HepG2 (cell line): Measurements from ENCODE around the gene PIGV. TPM values are rescaled to one million over a fixed set of nuclear protein-coding genes. Genes with fewer than 3 reads are reported as not detected.

Experiments used
- AGO2 ChIP-seq: fragments of 200-400 bp; formaldehyde crosslinking; optimal IDR thresholded peaks from 2 replicates; pipeline ENCODE3; 2017; ENCODE audit warnings: mild to moderate bottlenecking, low read depth, low read length, moderate library complexity
- ATF7 ChIP-seq, 2 experiments: fragments of 450-650 bp in 1 of 2; sonication (generic) in 1 of 2; formaldehyde crosslinking in 1 of 2; IDR thresholded peaks; 2 replicates each; pipeline versions ENCODE4 v1.4.0 to v1.6.1; 2016 to 2020; ENCODE audit warnings: antibody characterized with exemption in 1 of 2, mild to moderate bottlenecking in 1 of 2, missing genetic modification reagents in 1 of 2
- CBX1 ChIP-seq: IDR thresholded peaks from one replicate; pipeline ENCODE4 v1.6.1; 2016; ENCODE audit warnings: antibody characterized with exemption, low read depth
- MBD4 ChIP-seq: IDR thresholded peaks from 2 replicates; pipeline ENCODE4 v1.6.1; 2012; ENCODE audit warnings: low read length, inconsistent platforms, borderline replicate concordance
- SIN3A ChIP-seq: IDR thresholded peaks from 2 replicates; pipeline ENCODE4 v1.6.1; 2011; ENCODE audit warnings: low read depth, mild to moderate bottlenecking, control low read depth, low read length, borderline replicate concordance
- SP2 ChIP-seq: sonication (generic); formaldehyde crosslinking; IDR thresholded peaks from 2 replicates; pipeline ENCODE4 v1.5.1; 2020; ENCODE audit warnings: mild to moderate bottlenecking, missing genetic modification reagents
- YEATS2 ChIP-seq: sonication (generic); formaldehyde crosslinking; IDR thresholded peaks from 2 replicates; pipeline ENCODE4 v1.4.0; 2020; ENCODE audit warnings: missing genetic modification reagents, borderline replicate concordance
- ZC3H13 ChIP-seq: sonication (generic); formaldehyde crosslinking; IDR thresholded peaks from 2 replicates; pipeline ENCODE4 v1.8.1; 2023; ENCODE audit warnings: mild to moderate bottlenecking, missing genetic modification reagents, moderate library complexity
- ZNF30 ChIP-seq: sonication (generic); formaldehyde crosslinking; IDR thresholded peaks from 2 replicates; pipeline ENCODE4 v1.5.0; 2020; ENCODE audit warnings: mild to moderate bottlenecking, missing genetic modification reagents
- ZNF547 ChIP-seq: sonication (generic); formaldehyde crosslinking; IDR thresholded peaks from 2 replicates; pipeline ENCODE4 v1.5.1; 2020; ENCODE audit warnings: mild to moderate bottlenecking, missing genetic modification reagents
- ZNF570 ChIP-seq: sonication (generic); formaldehyde crosslinking; IDR thresholded peaks from 2 replicates; pipeline ENCODE4 v1.4.0; 2020; ENCODE audit warnings: mild to moderate bottlenecking, missing genetic modification reagents, borderline replicate concordance
- polyA plus RNA-seq, 8 experiments: library from polyadenylated mRNA; depleted of rRNA in 3 of 8; stranded (reverse) in 7 of 8; unstranded in 1 of 8; fragments of >200 nt; fragmentation: Illumina TruSeq in 4 of 8; extraction: Trizol in 4 of 8; gene quantifications; 2 replicates each; pipeline versions ENCODE4 v1.2.1 to v1.2.3, GENCODE V29; 2011 to 2016; ENCODE audit warnings: low read depth in 4 of 8, missing spikeins in 1 of 8, mixed read lengths in 1 of 8; ENCODE audit not compliant: insufficient read depth in 1 of 8
- total RNA-seq, 5 experiments: library from RNA; depleted of rRNA; stranded (reverse); fragments of >200 nt; fragmentation: Illumina TruSeq; extraction: Trizol; gene quantifications; 2 replicates each; pipeline ENCODE4 v1.2.3, GENCODE V29; 2016; ENCODE audit warnings: low read depth in 1 of 5
- TF ChIP-seq, protein P1 (sequence below): sonication (generic); formaldehyde crosslinking; IDR thresholded peaks from 2 replicates; pipeline ENCODE4 v1.9.0; 2022; ENCODE audit warnings: low read depth, missing genetic modification reagents
- TF ChIP-seq, protein P2 (sequence below): sonication (generic); formaldehyde crosslinking; IDR thresholded peaks from 2 replicates; pipeline ENCODE4 v1.4.0; 2020; ENCODE audit warnings: missing genetic modification reagents
- TF ChIP-seq, protein P3 (sequence below): IDR thresholded peaks from 2 replicates; pipeline ENCODE4 v1.6.1; 2016; ENCODE audit warnings: control low read depth
- TF ChIP-seq, protein P4 (sequence below), 2 experiments: IDR thresholded peaks; 2 replicates each; pipeline ENCODE4 v1.6.1; 2011 to 2012; ENCODE audit warnings: low read length in 2 of 2, borderline replicate concordance in 1 of 2, low read depth in 1 of 2, mild to moderate bottlenecking in 1 of 2, moderate library complexity in 1 of 2
- TF ChIP-seq, protein P5 (sequence below): sonication (generic); formaldehyde crosslinking; IDR thresholded peaks from 2 replicates; pipeline ENCODE4 v1.8.0; 2022; ENCODE audit warnings: mild to moderate bottlenecking, missing genetic modification reagents, borderline replicate concordance

PIGV gene
- total and polyA plus RNA-seq, 2 of the 13 experiments (the other 11 are each of a cell fraction or from before 2014, with no cell fraction given), result 13.5 to 22.7 TPM

DNA sequence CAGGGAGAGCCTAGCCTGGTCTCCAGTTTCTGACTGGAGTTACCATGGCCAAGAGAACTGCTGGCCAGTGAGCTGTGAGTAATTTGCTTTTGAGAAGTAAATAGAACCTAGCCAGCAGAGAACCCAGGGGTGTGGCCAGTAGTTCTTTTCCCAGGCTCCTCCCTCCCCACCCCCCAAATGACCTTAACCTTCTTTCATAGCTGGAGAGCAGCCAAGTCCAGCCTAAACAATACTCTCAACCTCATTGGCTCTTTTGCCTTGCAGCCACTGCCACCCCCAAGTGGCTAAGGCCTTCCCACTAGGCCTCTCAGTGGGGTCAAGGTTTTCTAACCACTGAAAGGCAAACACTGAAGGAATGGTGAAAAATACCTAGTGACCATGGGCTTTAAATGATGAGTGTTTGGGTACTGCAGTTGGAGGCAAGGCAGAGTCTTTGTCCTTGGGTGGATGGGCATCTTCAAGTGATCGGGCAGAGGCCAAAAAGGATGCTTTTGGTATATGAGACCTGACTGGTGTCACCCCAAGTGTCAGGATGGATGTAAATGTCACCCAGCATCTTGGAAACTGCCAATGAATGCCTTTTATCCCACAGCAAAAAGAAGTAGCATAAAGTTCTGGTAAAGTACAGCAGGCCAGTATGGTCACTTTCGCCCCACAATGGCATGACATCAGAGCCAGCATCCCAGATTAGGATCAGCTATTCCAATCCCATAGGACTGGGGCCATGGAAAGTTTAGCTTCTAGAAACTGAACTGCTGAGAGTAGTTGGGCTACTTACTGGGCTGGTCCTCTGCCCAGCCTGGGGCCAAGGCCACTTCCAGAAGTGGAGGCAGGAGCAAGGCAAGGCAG is 3.5 kb upstream of the PIGV start (continued):
- TF ChIP-seq SP2 (CRISPR knock-in tag) (no peak), ATF7 (IDR thresholded peaks at IDR 0.05) (no peak), ATF7 (CRISPR knock-in tag; IDR thresholded peaks at IDR 0.05) (peak; percentile 44; the same call in 1 of the 2 replicates), ZC3H13 (CRISPR knock-in tag) (peak; percentile 85; the same call in 1 of the 2 replicates), ZNF30 (CRISPR knock-in tag) (no peak), CBX1 (no peak), ZNF570 (no peak), YEATS2 (peak; percentile 68; the same call in 1 of the 2 replicates), ZNF547 (CRISPR knock-in tag) (peak; percentile 28; the same call in 1 of the 2 replicates), AGO2 (no peak), MBD4 (no peak), SIN3A (peak; percentile 74; the same call in 1 of the 2 replicates)
- TF ChIP-seq, protein P1, sequence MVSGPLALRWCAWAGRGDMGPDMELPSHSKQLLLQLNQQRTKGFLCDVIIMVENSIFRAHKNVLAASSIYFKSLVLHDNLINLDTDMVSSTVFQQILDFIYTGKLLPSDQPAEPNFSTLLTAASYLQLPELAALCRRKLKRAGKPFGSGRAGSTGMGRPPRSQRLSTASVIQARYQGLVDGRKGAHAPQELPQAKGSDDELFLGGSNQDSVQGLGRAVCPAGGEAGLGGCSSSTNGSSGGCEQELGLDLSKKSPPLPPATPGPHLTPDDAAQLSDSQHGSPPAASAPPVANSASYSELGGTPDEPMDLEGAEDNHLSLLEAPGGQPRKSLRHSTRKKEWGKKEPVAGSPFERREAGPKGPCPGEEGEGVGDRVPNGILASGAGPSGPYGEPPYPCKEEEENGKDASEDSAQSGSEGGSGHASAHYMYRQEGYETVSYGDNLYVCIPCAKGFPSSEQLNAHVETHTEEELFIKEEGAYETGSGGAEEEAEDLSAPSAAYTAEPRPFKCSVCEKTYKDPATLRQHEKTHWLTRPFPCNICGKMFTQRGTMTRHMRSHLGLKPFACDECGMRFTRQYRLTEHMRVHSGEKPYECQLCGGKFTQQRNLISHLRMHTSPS (CRISPR knock-in tag), result peak; percentile 41; the same call in 1 of the 2 replicates
- TF ChIP-seq, protein P2, sequence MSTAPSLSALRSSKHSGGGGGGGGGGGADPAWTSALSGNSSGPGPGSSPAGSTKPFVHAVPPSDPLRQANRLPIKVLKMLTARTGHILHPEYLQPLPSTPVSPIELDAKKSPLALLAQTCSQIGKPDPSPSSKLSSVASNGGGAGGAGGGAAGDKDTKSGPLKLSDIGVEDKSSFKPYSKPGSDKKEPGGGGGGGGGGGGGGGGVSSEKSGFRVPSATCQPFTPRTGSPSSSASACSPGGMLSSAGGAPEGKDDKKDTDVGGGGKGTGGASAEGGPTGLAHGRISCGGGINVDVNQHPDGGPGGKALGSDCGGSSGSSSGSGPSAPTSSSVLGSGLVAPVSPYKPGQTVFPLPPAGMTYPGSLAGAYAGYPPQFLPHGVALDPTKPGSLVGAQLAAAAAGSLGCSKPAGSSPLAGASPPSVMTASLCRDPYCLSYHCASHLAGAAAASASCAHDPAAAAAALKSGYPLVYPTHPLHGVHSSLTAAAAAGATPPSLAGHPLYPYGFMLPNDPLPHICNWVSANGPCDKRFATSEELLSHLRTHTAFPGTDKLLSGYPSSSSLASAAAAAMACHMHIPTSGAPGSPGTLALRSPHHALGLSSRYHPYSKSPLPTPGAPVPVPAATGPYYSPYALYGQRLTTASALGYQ (CRISPR knock-in tag), result peak; percentile 50
- TF ChIP-seq, protein P3, sequence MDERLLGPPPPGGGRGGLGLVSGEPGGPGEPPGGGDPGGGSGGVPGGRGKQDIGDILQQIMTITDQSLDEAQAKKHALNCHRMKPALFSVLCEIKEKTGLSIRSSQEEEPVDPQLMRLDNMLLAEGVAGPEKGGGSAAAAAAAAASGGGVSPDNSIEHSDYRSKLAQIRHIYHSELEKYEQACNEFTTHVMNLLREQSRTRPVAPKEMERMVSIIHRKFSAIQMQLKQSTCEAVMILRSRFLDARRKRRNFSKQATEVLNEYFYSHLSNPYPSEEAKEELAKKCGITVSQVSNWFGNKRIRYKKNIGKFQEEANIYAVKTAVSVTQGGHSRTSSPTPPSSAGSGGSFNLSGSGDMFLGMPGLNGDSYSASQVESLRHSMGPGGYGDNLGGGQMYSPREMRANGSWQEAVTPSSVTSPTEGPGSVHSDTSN, result no peak
- TF ChIP-seq, protein P4, sequence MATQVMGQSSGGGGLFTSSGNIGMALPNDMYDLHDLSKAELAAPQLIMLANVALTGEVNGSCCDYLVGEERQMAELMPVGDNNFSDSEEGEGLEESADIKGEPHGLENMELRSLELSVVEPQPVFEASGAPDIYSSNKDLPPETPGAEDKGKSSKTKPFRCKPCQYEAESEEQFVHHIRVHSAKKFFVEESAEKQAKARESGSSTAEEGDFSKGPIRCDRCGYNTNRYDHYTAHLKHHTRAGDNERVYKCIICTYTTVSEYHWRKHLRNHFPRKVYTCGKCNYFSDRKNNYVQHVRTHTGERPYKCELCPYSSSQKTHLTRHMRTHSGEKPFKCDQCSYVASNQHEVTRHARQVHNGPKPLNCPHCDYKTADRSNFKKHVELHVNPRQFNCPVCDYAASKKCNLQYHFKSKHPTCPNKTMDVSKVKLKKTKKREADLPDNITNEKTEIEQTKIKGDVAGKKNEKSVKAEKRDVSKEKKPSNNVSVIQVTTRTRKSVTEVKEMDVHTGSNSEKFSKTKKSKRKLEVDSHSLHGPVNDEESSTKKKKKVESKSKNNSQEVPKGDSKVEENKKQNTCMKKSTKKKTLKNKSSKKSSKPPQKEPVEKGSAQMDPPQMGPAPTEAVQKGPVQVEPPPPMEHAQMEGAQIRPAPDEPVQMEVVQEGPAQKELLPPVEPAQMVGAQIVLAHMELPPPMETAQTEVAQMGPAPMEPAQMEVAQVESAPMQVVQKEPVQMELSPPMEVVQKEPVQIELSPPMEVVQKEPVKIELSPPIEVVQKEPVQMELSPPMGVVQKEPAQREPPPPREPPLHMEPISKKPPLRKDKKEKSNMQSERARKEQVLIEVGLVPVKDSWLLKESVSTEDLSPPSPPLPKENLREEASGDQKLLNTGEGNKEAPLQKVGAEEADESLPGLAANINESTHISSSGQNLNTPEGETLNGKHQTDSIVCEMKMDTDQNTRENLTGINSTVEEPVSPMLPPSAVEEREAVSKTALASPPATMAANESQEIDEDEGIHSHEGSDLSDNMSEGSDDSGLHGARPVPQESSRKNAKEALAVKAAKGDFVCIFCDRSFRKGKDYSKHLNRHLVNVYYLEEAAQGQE (IDR thresholded peaks at IDR 0.05; ENCODE audit: borderline replicate concordance in 1 of 2, low read depth in 1 of 2, low read length in 2 of 2), result no peak
- TF ChIP-seq, protein P5, sequence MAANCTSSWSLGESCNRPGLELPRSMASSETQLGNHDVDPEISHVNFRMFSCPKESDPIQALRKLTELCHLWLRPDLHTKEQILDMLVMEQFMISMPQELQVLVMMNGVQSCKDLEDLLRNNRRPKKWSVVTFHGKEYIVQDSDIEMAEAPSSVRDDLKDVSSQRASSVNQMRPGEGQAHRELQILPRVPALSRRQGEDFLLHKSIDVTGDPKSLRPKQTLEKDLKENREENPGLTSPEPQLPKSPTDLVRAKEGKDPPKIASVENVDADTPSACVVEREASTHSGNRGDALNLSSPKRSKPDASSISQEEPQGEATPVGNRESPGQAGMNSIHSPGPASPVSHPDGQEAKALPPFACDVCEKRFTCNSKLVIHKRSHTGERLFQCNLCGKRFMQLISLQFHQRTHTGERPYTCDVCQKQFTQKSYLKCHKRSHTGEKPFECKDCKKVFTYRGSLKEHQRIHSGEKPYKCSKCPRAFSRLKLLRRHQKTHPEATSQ (CRISPR knock-in tag), result no peak
